HCT116 (cell line): Measurements from ENCODE around the gene PTPN23.

Experiments
- ATF3 ChIP-seq: IDR thresholded peaks from 2 replicates; pipeline ENCODE4 v1.6.1; 2012
- CTCF ChIP-seq, 3 experiments: fragments of 200-600 bp in 1 of 3; sonication (generic) in 1 of 3; IDR thresholded peaks in 2 of 3; conservative IDR thresholded peaks in 1 of 3; 2 replicates each; pipeline ENCODE4 v1.5.1; 2012 to 2017; ENCODE audit warnings: low read depth in 2 of 3, low read length in 2 of 3, antibody characterized with exemption in 1 of 3, borderline replicate concordance in 1 of 3, control low read depth in 1 of 3, mild to moderate bottlenecking in 1 of 3, mixed read lengths in 1 of 3, mixed run types in 1 of 3, moderate library complexity in 1 of 3; ENCODE audit not compliant: insufficient read depth in 1 of 3

GRCh38 chr3:47381317-47382157 lies 716 bp downstream of the PTPN23 start:
- no peak for TF ChIP-seq CTCF (IDR thresholded peaks at IDR 0.05 in 2 of 3, conservative IDR thresholded peaks at IDR 0.05 in 1 of 3; ENCODE audit: borderline replicate concordance in 1 of 3, insufficient read depth in 1 of 3, low read depth in 2 of 3, low read length in 2 of 3)
- TF ChIP-seq ATF3 = no peak
